ENCODE measurements around the gene TMEM30B. TPM values are rescaled to one million over a fixed set of nuclear protein-coding genes. Genes with fewer than 3 reads are reported as not detected.

Gene TMEM30B
- 3.2 TPM for total RNA-seq
- polyA plus RNA-seq (ENCODE audit: insufficient read depth in 1 of 8, insufficient read length in 8 of 8, low replicate concordance in 1 of 8): 1 to 10 TPM; 1.0 to 4.4 (median 2.4) TPM
- long read RNA-seq, donor 1: 0 reads
- long read RNA-seq, donor 2, full-length matches to known transcripts: 2 of 2 reads
- long read RNA-seq, donor 2, partial matches to known transcripts: 0 of 2 reads
- long read RNA-seq, donor 2, other reads (novel, unspliced or antisense): 0 of 2 reads
- long read RNA-seq, donor 3, full-length matches to known transcripts: 2 of 2 reads
- long read RNA-seq, donor 3, partial matches to known transcripts: 0 of 2 reads
- long read RNA-seq, donor 3, other reads (novel, unspliced or antisense): 0 of 2 reads
- long read RNA-seq, donor 4, full-length matches to known transcripts: 2 of 2 reads
- long read RNA-seq, donor 4, partial matches to known transcripts: 0 of 2 reads
- long read RNA-seq, donor 4, other reads (novel, unspliced or antisense): 0 of 2 reads
- long read RNA-seq, donor 5, full-length matches to known transcripts: 12 of 12 reads
- long read RNA-seq, donor 5, partial matches to known transcripts: 0 of 12 reads
- long read RNA-seq, donor 5, other reads (novel, unspliced or antisense): 0 of 12 reads
- long read RNA-seq, donor 6, full-length matches to known transcripts: 1 of 1 reads
- long read RNA-seq, donor 6, partial matches to known transcripts: 0 of 1 reads
- long read RNA-seq, donor 6, other reads (novel, unspliced or antisense): 0 of 1 reads
- long read RNA-seq, donor 7, full-length matches to known transcripts: 3 of 3 reads
- long read RNA-seq, donor 7, partial matches to known transcripts: 0 of 3 reads
- long read RNA-seq, donor 7, other reads (novel, unspliced or antisense): 0 of 3 reads
- long read RNA-seq, donor 8, full-length matches to known transcripts: 9 of 9 reads
- long read RNA-seq, donor 8, partial matches to known transcripts: 0 of 9 reads
- long read RNA-seq, donor 8, other reads (novel, unspliced or antisense): 0 of 9 reads
- long read RNA-seq, donor 9, full-length matches to known transcripts: 2 of 2 reads
- long read RNA-seq, donor 9, partial matches to known transcripts: 0 of 2 reads
- long read RNA-seq, donor 9, other reads (novel, unspliced or antisense): 0 of 2 reads
- long read RNA-seq, donor 10, full-length matches to known transcripts: 4 of 4 reads
- long read RNA-seq, donor 10, partial matches to known transcripts: 0 of 4 reads
- long read RNA-seq, donor 10, other reads (novel, unspliced or antisense): 0 of 4 reads
- long read RNA-seq, donor 11, full-length matches to known transcripts: 8 of 8 reads
- long read RNA-seq, donor 11, partial matches to known transcripts: 0 of 8 reads
- long read RNA-seq, donor 11, other reads (novel, unspliced or antisense): 0 of 8 reads

- Histone ChIP-seq H3K27me3 (ENCODE audit: control insufficient read depth, insufficient read depth, low read length) (peaks cover 19% of the 10 kb centered on the region), H3K4me1 (ENCODE audit: control insufficient read depth, insufficient read depth, low read length) (peaks cover 10% of the 10 kb centered on the region), H3K4me3 (ENCODE audit: low read length) (peak within 1 kb of the TSS; percentile 56), H3K27ac (ENCODE audit: low read length) (peak within 1 kb of the TSS; percentile 94), H3K36me3 (ENCODE audit: control insufficient read depth, insufficient read depth, low read length) (no peaks in the 10 kb centered on the region), H3K9me3 (replicated peaks; ENCODE audit: control insufficient read depth, low read depth, low read length) (no peaks in the 10 kb centered on the region)
- WGBS (ENCODE audit: insufficient coverage): 6% methylated on average over 33 of the region's 43 CpGs
- DNase-seq: no peak
Observed at GRCh38 chr14:61281186-61281947, at the start of gene TMEM30B. Gene TMEM30B, minus strand, starts transcription at chr14:61281338. Its CDS starts 191 bp downstream, at chr14:61281147.

GRCh38 chr14:61330511-61330910, 49.4 kb upstream of the TMEM30B start:
- no peaks in the 10 kb centered on the region for H3K36me3 ChIP-seq (ENCODE audit: control insufficient read depth, insufficient read depth, low read length)
- no peak overlapping the region for H3K27ac ChIP-seq (ENCODE audit: low read length)
- no peaks in the 10 kb centered on the region for H3K4me1 ChIP-seq (ENCODE audit: control insufficient read depth, insufficient read depth, low read length)
- H3K4me3 ChIP-seq (ENCODE audit: low read length): no peak overlapping the region
- H3K27me3 ChIP-seq (ENCODE audit: control insufficient read depth, insufficient read depth, low read length): no peaks in the 10 kb centered on the region
- WGBS (ENCODE audit: insufficient coverage): 60% methylated on average over 1 of the region's 1 CpG
- H3K9me3 ChIP-seq (replicated peaks; ENCODE audit: control insufficient read depth, low read depth, low read length): no peaks in the 10 kb centered on the region
- no peak for DNase-seq

DNA sequence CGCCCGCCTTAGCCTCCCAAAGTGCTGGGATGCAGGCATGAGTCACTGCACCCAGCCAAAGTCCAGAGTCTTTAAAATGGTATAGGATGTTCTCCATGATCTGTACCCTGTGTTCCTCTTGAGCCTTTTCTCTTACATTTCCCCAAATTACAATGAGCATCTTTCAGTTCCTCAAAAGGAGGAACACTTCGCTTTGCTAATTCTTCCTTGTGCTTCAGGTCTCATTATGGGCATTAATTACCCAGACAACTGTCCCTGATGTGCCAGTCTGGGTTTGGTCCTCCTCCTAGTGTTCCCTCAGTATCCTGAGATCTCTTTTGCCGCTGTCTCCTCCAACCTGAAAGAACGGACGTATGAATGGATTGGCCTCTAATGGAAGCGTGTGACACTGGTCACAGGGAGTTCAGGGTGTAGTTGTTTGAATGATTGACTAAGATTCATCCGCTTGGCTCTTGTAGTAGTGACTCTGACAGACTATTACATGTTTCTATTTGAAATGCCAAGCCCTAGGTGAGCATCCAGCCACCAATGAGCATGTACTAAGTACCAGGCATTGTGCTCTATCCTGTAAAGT, 48.4 kb upstream of the TMEM30B start:
- Histone ChIP-seq H3K27ac (ENCODE audit: low read length) (no peak overlapping the region), H3K9me3 (replicated peaks; ENCODE audit: control insufficient read depth, low read depth, low read length) (no peaks in the 10 kb centered on the region), H3K27me3 (ENCODE audit: control insufficient read depth, insufficient read depth, low read length) (peaks cover under 1% of the 10 kb centered on the region), H3K4me3 (ENCODE audit: low read length) (no peak overlapping the region), H3K4me1 (ENCODE audit: control insufficient read depth, insufficient read depth, low read length) (no peaks in the 10 kb centered on the region), H3K36me3 (ENCODE audit: control insufficient read depth, insufficient read depth, low read length) (no peaks in the 10 kb centered on the region)
- DNase-seq: peak; percentile 11
- 100% methylated on average over 1 of the region's 8 CpGs for WGBS (ENCODE audit: insufficient coverage)

- no CpG with 5 or more reads among the region's 4 CpGs for WGBS (ENCODE audit: insufficient coverage)
- Histone ChIP-seq H3K9me3 (replicated peaks; ENCODE audit: control insufficient read depth, low read depth, low read length) (no peaks in the 10 kb centered on the region), H3K4me1 (ENCODE audit: control insufficient read depth, insufficient read depth, low read length) (no peaks in the 10 kb centered on the region), H3K4me3 (ENCODE audit: low read length) (no peak overlapping the region), H3K27me3 (ENCODE audit: control insufficient read depth, insufficient read depth, low read length) (peaks cover 7% of the 10 kb centered on the region), H3K36me3 (ENCODE audit: control insufficient read depth, insufficient read depth, low read length) (no peaks in the 10 kb centered on the region), H3K27ac (ENCODE audit: low read length) (no peak overlapping the region)
- DNase-seq: no peak
Observed at GRCh38 chr14:61328626-61329262, 47.6 kb upstream of the TMEM30B start.

DNA sequence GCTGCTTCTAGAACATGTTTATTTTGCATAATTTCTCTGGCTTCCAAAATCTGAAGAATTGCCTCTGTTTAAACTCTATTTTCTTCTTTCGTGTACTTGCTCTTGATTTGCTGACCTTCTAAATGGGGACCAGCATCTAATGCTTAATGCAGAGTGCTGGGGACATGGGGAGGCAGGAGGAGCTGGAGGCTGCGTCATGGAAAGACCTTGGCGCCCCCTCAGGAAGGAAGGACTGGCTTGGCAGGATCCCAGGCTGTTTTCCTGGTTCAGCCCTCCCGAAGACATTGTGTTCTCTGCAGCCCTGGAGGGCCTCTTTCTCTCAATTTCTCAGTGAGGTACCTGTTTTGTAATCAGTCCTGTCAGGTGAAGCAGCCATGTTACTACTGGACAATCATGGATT, 45.7 kb upstream of the TMEM30B start:
- Histone ChIP-seq H3K27ac (ENCODE audit: low read length) (peak overlapping the region; percentile 48), H3K36me3 (ENCODE audit: control insufficient read depth, insufficient read depth, low read length) (no peaks in the 10 kb centered on the region), H3K4me3 (ENCODE audit: low read length) (no peak overlapping the region), H3K27me3 (ENCODE audit: control insufficient read depth, insufficient read depth, low read length) (peaks cover 22% of the 10 kb centered on the region), H3K4me1 (ENCODE audit: control insufficient read depth, insufficient read depth, low read length) (peaks cover 7% of the 10 kb centered on the region), H3K9me3 (replicated peaks; ENCODE audit: control insufficient read depth, low read depth, low read length) (no peaks in the 10 kb centered on the region)
- DNase-seq: peak; percentile 71
- WGBS (ENCODE audit: insufficient coverage): 11% methylated on average over 3 of the region's 4 CpGs

GRCh38 chr14:61326146-61326545, 45.0 kb upstream of the TMEM30B start:
- peak overlapping the region; percentile 48 for H3K27ac ChIP-seq (ENCODE audit: low read length)
- no peak for DNase-seq
- H3K9me3 ChIP-seq (replicated peaks; ENCODE audit: control insufficient read depth, low read depth, low read length): no peaks in the 10 kb centered on the region
- H3K4me1 ChIP-seq (ENCODE audit: control insufficient read depth, insufficient read depth, low read length): peaks cover 11% of the 10 kb centered on the region
- no peak overlapping the region for H3K4me3 ChIP-seq (ENCODE audit: low read length)
- 100% methylated on average over 1 of the region's 1 CpG for WGBS (ENCODE audit: insufficient coverage)
- peaks cover 29% of the 10 kb centered on the region for H3K27me3 ChIP-seq (ENCODE audit: control insufficient read depth, insufficient read depth, low read length)
- no peaks in the 10 kb centered on the region for H3K36me3 ChIP-seq (ENCODE audit: control insufficient read depth, insufficient read depth, low read length)

GRCh38 chr14:61325166-61325565, 44.0 kb upstream of the TMEM30B start:
- Histone ChIP-seq H3K4me1 (ENCODE audit: control insufficient read depth, insufficient read depth, low read length) (peaks cover 14% of the 10 kb centered on the region), H3K4me3 (ENCODE audit: low read length) (no peak overlapping the region), H3K27me3 (ENCODE audit: control insufficient read depth, insufficient read depth, low read length) (peaks cover 37% of the 10 kb centered on the region), H3K9me3 (replicated peaks; ENCODE audit: control insufficient read depth, low read depth, low read length) (no peaks in the 10 kb centered on the region), H3K36me3 (ENCODE audit: control insufficient read depth, insufficient read depth, low read length) (no peaks in the 10 kb centered on the region), H3K27ac (ENCODE audit: low read length) (no peak overlapping the region)
- no peak for DNase-seq
- no CpG with 5 or more reads among the region's 1 CpG for WGBS (ENCODE audit: insufficient coverage)

DNA sequence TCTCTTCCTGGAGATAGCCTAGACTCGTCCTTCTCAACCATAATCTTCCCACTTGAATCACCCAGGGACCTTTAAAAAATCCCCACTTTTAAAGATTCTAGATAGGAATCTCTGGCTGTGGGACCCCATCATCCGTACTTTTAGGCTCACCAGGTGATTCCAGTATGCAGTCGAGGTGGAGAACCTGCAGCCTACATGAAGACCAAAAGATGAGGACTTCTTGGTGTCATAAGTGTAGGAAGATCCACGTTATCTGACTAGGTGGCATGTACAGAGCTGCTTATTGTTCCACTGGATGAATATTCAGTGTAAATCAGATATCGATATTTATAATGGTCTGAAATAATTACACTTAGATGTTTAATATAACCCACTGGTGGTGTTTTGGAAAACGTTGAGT, 42.8 kb upstream of the TMEM30B start:
- no peak overlapping the region for H3K27ac ChIP-seq (ENCODE audit: low read length)
- 63% methylated on average over 1 of the region's 6 CpGs for whole genome bisulfite sequencing (ENCODE audit: insufficient coverage)

More for the DNA sequence above, 42.8 kb upstream of the TMEM30B start:
- H3K9me3 ChIP-seq (replicated peaks; ENCODE audit: control insufficient read depth, low read depth, low read length): no peaks in the 10 kb centered on the region
- DNase-seq: no peak
- peaks cover 14% of the 10 kb centered on the region for H3K4me1 ChIP-seq (ENCODE audit: control insufficient read depth, insufficient read depth, low read length)
- H3K36me3 ChIP-seq (ENCODE audit: control insufficient read depth, insufficient read depth, low read length): no peaks in the 10 kb centered on the region
- peak overlapping the region; percentile 1 for H3K4me3 ChIP-seq (ENCODE audit: low read length)
- peaks cover 43% of the 10 kb centered on the region for H3K27me3 ChIP-seq (ENCODE audit: control insufficient read depth, insufficient read depth, low read length)

All from muscle of leg (tissue), 16 donors.